HepG2 (cell line): ENCODE measurements around the gene SLC6A8. TPM values are rescaled to one million over a fixed set of nuclear protein-coding genes. Genes with fewer than 3 reads are reported as not detected.
A peak's percentile ranks its signal among the peaks of the same experiment; 100 is the strongest.

Experiments used
- ATAC-seq: fragments of 200-7000 bp; cut with Tn5 transposase; 3 replicates; pipeline ENCODE4 v1.9.1; 2020; ENCODE audit warnings: mild to moderate bottlenecking, moderate library complexity
- BruUV-seq: library from RNA; stranded (reverse); fragments of 400-500 nt; replicated peaks from 2 replicates; lab custom pipeline; 2021; lab: Mats Ljungman, UMichigan
- CTCF ChIA-PET: fragments of 300-600 bp; formaldehyde crosslinking; extraction: SDS; loops from one replicate; lab custom pipeline; 2021; ENCODE audit warnings: low total read pairs, inconsistent platforms, low intra/inter-chr PET ratio; lab: Yijun Ruan, JAX
- POLR2A ChIA-PET: fragments of 350-600 bp; sonication (Branson Sonifier 250); formaldehyde crosslinking; loops from one replicate; lab custom pipeline; 2020; ENCODE audit warnings: antibody characterized with exemption, inconsistent platforms; lab: Yijun Ruan, JAX
- DNase-seq: peaks from one replicate; pipeline ENCODE4 v3.0.0-alpha.2; 2015; ENCODE audit warnings: low spot score
- FAIRE-seq: peaks from 3 replicates; lab custom pipeline; 2011; peaks lifted over from hg19 to GRCh38; lab: Jason Lieb, UNC
- H2AFZ ChIP-seq: one replicate; pipeline ENCODE4 v1.6.1; 2011; ENCODE audit warnings: low read length, inconsistent platforms
- H3K27ac ChIP-seq: fragments of 300-600 bp; 3 replicates; pipeline ENCODE4 v1.8.0; 2011; ENCODE audit warnings: mixed run types, mild to moderate bottlenecking, mixed read lengths, low read length, inconsistent platforms; ENCODE audit not compliant: insufficient read depth; ENCODE audit errors: extremely low read length
- H3K27me3 ChIP-seq, 2 experiments: fragments of 200-600 bp in 1 of 2; 2 replicates in 1 of 2; 3 replicates in 1 of 2; pipeline versions ENCODE4 v1.6.0 to v1.8.0; 2011; ENCODE audit warnings: low read length in 2 of 2, mild to moderate bottlenecking in 2 of 2, moderate library complexity in 2 of 2, inconsistent platforms in 1 of 2; ENCODE audit not compliant: insufficient read depth in 2 of 2, control insufficient read depth in 1 of 2
- H3K36me3 ChIP-seq, 2 experiments: fragments of 200-600 bp in 1 of 2; replicated peaks in 1 of 2; 2 replicates in 1 of 2; 3 replicates in 1 of 2; pipeline versions ENCODE4 v1.5.1 to v1.8.0; 2011; ENCODE audit warnings: low read length in 2 of 2, inconsistent platforms in 1 of 2; ENCODE audit not compliant: insufficient read depth in 2 of 2, control insufficient read depth in 1 of 2
- H3K4me1 ChIP-seq: 2 replicates; pipeline ENCODE4 v1.5.1; 2012; ENCODE audit warnings: low read length, inconsistent platforms; ENCODE audit not compliant: insufficient read depth
- H3K4me2 ChIP-seq: 2 replicates; pipeline ENCODE4 v1.6.0; 2011; ENCODE audit warnings: low read depth, low read length, inconsistent platforms
- H3K4me3 ChIP-seq, 3 experiments: fragments of 200-600 bp in 1 of 3; sonication (generic), shearing (Covaris generic) in 1 of 3; replicated peaks in 1 of 3; 2 replicates each; pipeline ENCODE4 v1.5.1; 2011 to 2016; ENCODE audit warnings: low read length in 3 of 3, inconsistent platforms in 2 of 3, low read depth in 2 of 3, mild to moderate bottlenecking in 2 of 3, control low read depth in 1 of 3, mixed read lengths in 1 of 3; ENCODE audit not compliant: insufficient read depth in 1 of 3
- H3K79me2 ChIP-seq: one replicate; pipeline ENCODE4 v1.6.1; 2011; ENCODE audit warnings: low read length, inconsistent platforms; ENCODE audit not compliant: insufficient read depth
- H3K9ac ChIP-seq: 2 replicates; pipeline ENCODE4 v1.6.0; 2011; ENCODE audit warnings: mild to moderate bottlenecking, low read depth, low read length, inconsistent platforms; ENCODE audit not compliant: insufficient read depth
- H3K9me3 ChIP-seq: 2 replicates; pipeline ENCODE4 v1.5.1; 2012; ENCODE audit warnings: mild to moderate bottlenecking, low read length
- H4K20me1 ChIP-seq: 2 replicates; pipeline ENCODE4 v1.6.0; 2011; ENCODE audit warnings: inconsistent platforms, mild to moderate bottlenecking, low read length, moderate library complexity; ENCODE audit not compliant: insufficient read depth
- BRD4 ChIP-seq: sonication (generic); formaldehyde crosslinking; IDR thresholded peaks from 2 replicates; pipeline ENCODE4 v1.4.0; 2020; ENCODE audit warnings: missing genetic modification reagents
- KLF9 ChIP-seq: IDR thresholded peaks from 2 replicates; pipeline ENCODE4 v1.6.1; 2016; ENCODE audit warnings: low read depth
- MBNL3 ChIP-seq: fragments of 250-450 bp; sonication (Bioruptor Pico); conservative IDR thresholded peaks from 2 replicates; pipeline ENCODE4 v1.8.0; 2022; ENCODE audit warnings: mild to moderate bottlenecking, inconsistent platforms
- MED1 ChIP-seq: sonication (generic); formaldehyde crosslinking; IDR thresholded peaks from 2 replicates; pipeline ENCODE4 v1.4.0; 2020; ENCODE audit warnings: missing genetic modification reagents
- MEIS1 ChIP-seq: sonication (generic); formaldehyde crosslinking; IDR thresholded peaks from 2 replicates; pipeline ENCODE4 v1.9.0; 2021; ENCODE audit warnings: mild to moderate bottlenecking, missing genetic modification reagents, moderate library complexity, borderline replicate concordance
- MYC ChIP-seq: sonication (generic); formaldehyde crosslinking; IDR thresholded peaks from 2 replicates; pipeline ENCODE4 v1.9.0; 2021; ENCODE audit warnings: missing genetic modification reagents, borderline replicate concordance
- NKX3-1 ChIP-seq: sonication (generic); formaldehyde crosslinking; IDR thresholded peaks from 2 replicates; pipeline ENCODE4 v1.5.0; 2020; ENCODE audit warnings: missing genetic modification reagents
- SMAD3 ChIP-seq: sonication (generic); formaldehyde crosslinking; IDR thresholded peaks from 2 replicates; pipeline ENCODE4 v1.4.0; 2020; ENCODE audit warnings: missing genetic modification reagents
- STAG1 ChIP-seq: sonication (generic); formaldehyde crosslinking; IDR thresholded peaks from 2 replicates; pipeline ENCODE4 v1.4.0; 2020; ENCODE audit warnings: missing genetic modification reagents
- TBL1XR1 ChIP-seq: fragments of 150-350 bp; IDR thresholded peaks from 2 replicates; pipeline ENCODE4 v1.6.1; 2014; ENCODE audit warnings: borderline replicate concordance, low read length; ENCODE audit not compliant: partially characterized antibody
- ZBTB38 ChIP-seq: sonication (generic); formaldehyde crosslinking; IDR thresholded peaks from 2 replicates; pipeline ENCODE4 v1.5.1; 2020; ENCODE audit warnings: mild to moderate bottlenecking, missing genetic modification reagents
- ZC3H13 ChIP-seq: sonication (generic); formaldehyde crosslinking; IDR thresholded peaks from 2 replicates; pipeline ENCODE4 v1.8.1; 2023; ENCODE audit warnings: mild to moderate bottlenecking, missing genetic modification reagents, moderate library complexity
- ZNF160 ChIP-seq: sonication (generic); formaldehyde crosslinking; IDR thresholded peaks from 2 replicates; pipeline ENCODE4 v1.8.0; 2022; ENCODE audit warnings: mild to moderate bottlenecking, inconsistent platforms, missing genetic modification reagents
- ZNF441 ChIP-seq: sonication (generic); formaldehyde crosslinking; IDR thresholded peaks from 2 replicates; pipeline ENCODE4 v1.7.0; 2021; ENCODE audit warnings: missing genetic modification reagents, borderline replicate concordance
- ZNF570 ChIP-seq: sonication (generic); formaldehyde crosslinking; IDR thresholded peaks from 2 replicates; pipeline ENCODE4 v1.4.0; 2020; ENCODE audit warnings: mild to moderate bottlenecking, missing genetic modification reagents, borderline replicate concordance
- WGBS: methylation state at CpG from one replicate; pipeline ENCODE4 v1.1.6; 2017; ENCODE audit warnings: low lambda C conversion rate; 5-methylcytosine and 5-hydroxymethylcytosine counted together
- in situ Hi-C: cut with HindIII; loops from 2 replicates; pipeline ENCODE4 v1.10.0; 2017; ENCODE audit warnings: low pct_unique_long_range_greater_than_20kb; ENCODE audit not compliant: extremely low pct_ligation_motif_present
- intact Hi-C: fragments of 100-400 bp; cut with micrococcal nuclease; formaldehyde crosslinking; loops from one replicate; pipeline ENCODE4 v1.10.0; 2022; ENCODE audit not compliant: unreplicated experiment
- polyA plus RNA-seq, 8 experiments: library from polyadenylated mRNA; depleted of rRNA in 3 of 8; stranded (reverse) in 7 of 8; unstranded in 1 of 8; fragments of >200 nt; fragmentation: Illumina TruSeq in 4 of 8; extraction: Trizol in 4 of 8; gene quantifications; 2 replicates each; pipeline versions ENCODE4 v1.2.1 to v1.2.3, GENCODE V29; 2011 to 2016; ENCODE audit warnings: low read depth in 4 of 8, missing spikeins in 1 of 8, mixed read lengths in 1 of 8; ENCODE audit not compliant: insufficient read depth in 1 of 8
- total RNA-seq, 5 experiments: library from RNA; depleted of rRNA; stranded (reverse); fragments of >200 nt; fragmentation: Illumina TruSeq; extraction: Trizol; gene quantifications; 2 replicates each; pipeline ENCODE4 v1.2.3, GENCODE V29; 2016; ENCODE audit warnings: low read depth in 1 of 5
- TF ChIP-seq, protein P1 (sequence below): sonication (generic); formaldehyde crosslinking; IDR thresholded peaks from 2 replicates; pipeline ENCODE4 v1.8.0; 2022; ENCODE audit warnings: mild to moderate bottlenecking, missing genetic modification reagents, borderline replicate concordance
- TF ChIP-seq, protein P2 (sequence below): sonication (generic); formaldehyde crosslinking; IDR thresholded peaks from 2 replicates; pipeline ENCODE4 v1.8.1; 2023; ENCODE audit warnings: missing genetic modification reagents, mild to moderate bottlenecking, borderline replicate concordance

SLC6A8 gene
- total and polyA plus RNA-seq, 2 of the 13 experiments (the other 11 are each of a cell fraction or from before 2014, with no cell fraction given): 13.9 to 176 TPM

DNA sequence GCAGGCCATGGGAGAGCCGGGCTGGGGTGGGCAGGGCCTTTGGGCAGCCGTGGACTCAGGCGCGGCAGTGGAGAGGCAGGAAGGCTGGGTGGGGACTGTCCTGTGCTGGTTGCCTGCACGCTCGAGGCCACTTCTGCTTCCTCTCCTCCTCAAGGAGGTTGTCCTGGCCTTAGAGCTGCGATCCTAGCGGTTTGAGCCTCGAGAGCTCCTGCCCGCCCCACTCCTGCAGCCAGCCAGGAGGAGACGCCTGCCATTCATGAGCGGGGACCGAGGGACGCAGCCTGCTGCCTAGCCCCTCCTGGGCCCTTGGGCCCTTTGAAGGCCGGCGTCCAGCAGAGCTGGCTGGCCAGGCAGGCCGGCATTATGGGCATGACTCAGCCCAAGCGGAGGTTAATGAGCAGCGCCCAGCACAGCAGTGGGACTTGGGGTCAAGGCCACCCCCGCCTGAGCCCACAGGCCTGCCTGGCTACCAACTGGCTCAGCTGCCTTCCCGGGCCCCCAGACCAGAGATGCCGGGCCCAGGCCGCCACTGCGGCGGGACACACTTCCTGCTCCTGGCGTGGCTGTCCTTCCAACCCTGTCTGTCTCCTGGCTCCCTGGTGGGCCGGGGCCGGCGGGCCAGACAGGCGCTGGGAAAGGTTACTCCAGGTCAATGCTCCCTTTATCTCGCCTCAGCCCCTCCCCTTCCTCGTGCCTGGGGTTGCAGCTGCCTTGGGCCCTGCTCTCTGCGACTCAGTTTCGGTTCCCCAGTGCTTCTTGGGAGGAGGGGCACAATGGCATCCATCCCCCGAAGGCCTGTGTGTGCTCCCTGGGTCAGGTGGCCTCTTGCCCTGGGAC is 38.8 kb downstream of the SLC6A8 start (continued):
- TF ChIP-seq MYC (CRISPR knock-in tag) (peak; percentile 56), STAG1 (CRISPR knock-in tag) (no peak), BRD4 (no peak)
- TF ChIP-seq, protein P1, sequence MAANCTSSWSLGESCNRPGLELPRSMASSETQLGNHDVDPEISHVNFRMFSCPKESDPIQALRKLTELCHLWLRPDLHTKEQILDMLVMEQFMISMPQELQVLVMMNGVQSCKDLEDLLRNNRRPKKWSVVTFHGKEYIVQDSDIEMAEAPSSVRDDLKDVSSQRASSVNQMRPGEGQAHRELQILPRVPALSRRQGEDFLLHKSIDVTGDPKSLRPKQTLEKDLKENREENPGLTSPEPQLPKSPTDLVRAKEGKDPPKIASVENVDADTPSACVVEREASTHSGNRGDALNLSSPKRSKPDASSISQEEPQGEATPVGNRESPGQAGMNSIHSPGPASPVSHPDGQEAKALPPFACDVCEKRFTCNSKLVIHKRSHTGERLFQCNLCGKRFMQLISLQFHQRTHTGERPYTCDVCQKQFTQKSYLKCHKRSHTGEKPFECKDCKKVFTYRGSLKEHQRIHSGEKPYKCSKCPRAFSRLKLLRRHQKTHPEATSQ (CRISPR knock-in tag): peak; percentile 56; the same call in 1 of the 2 replicates

DNA sequence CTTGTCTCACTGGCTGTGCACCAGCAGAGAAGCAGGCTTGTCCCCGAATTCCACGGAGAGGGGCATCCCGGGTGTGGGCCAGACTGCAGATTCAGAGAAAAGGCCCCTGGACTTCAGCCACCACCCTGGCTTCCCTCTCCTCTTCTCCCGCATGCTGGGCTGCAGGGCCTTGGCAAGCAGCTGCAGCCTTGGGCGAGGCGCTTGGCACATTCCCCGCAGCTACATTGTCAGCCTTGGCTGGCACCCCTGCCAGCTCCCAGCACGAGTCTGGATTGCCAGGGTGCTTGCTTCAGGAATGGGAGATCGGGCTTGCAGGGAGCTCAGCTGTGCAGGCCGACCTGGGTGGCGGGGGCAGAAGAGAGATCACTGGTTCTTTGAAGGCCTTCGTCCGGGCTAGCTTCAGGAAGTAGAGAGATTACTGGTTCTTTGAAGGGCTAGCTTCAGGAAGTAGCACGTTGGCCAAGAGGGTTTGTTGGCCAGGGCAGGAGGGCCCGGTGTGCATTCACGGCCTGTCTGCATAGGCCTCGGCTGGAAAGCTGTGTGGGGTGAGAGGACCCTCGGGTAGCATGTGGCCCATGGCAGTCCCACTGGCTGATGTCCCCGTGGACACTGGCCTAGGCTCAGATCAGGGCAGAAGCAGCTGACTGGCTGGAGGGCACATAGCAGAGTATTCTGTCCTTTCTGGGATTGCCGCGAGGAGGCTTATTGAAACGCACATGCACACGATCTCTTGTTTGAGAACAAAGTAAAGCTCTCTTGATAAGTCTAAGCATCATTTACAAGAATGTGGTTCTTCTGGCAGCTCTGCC is 39.6 kb downstream of the SLC6A8 start:
- Histone ChIP-seq H3K9me3 (no peaks in the 10 kb centered on the region), H3K4me3 (peak overlapping the region; percentile 60 to 79 (median 79); a peak in 5 of 6 replicates), H4K20me1 (peaks cover 30% of the 10 kb centered on the region), H3K9ac (peak overlapping the region; percentile 85), H3K27ac (peak overlapping the region; percentile 92), H3K79me2 (peaks cover 36% of the 10 kb centered on the region), H3K4me2 (peak overlapping the region; percentile 84), H3K36me3 (peaks cover 0 to 6% of the 10 kb centered on the region in 2 experiments; a peak in 1 of 5 replicates), H3K4me1 (peaks cover 51% of the 10 kb centered on the region), H3K27me3 (no peaks in the 10 kb centered on the region), H2AFZ (no peak overlapping the region)
- in situ Hi-C loops (no loop called here), intact Hi-C loops (no loop called here)
- 0% methylated on average over 5 of the region's 23 CpGs for WGBS
- ChIA-PET CTCF (no interaction called here), POLR2A (interaction anchor here (0.8 to 3.8 kb wide), 16 partner anchors 18 to 208 kb away, joined by 3 to 16 read pairs (median 4); partner anchors contain the start of genes ARHGAP4, DUSP9, NAA10 and PLXNB3)
- BruUV-seq: no TSS peak
- FAIRE-seq (peak; percentile 71), DNase-seq (peak; percentile 43), ATAC-seq (peak; percentile 3)
- TF ChIP-seq MBNL3 (CRISPR knock-in tag) (no peak), NKX3-1 (no peak), ZNF160 (CRISPR knock-in tag) (no peak), MEIS1 (CRISPR knock-in tag) (no peak), ZBTB38 (no peak), MED1 (0 out of 2 replicates have a peak, but pooled peaks have one; percentile 23), ZC3H13 (CRISPR knock-in tag) (peak; percentile 17; the same call in 1 of the 2 replicates), SMAD3 (CRISPR knock-in tag) (no peak), ZNF441 (CRISPR knock-in tag) (no peak), TBL1XR1 (no peak), ZNF570 (no peak), KLF9 (no peak)
- TF ChIP-seq, protein P2, sequence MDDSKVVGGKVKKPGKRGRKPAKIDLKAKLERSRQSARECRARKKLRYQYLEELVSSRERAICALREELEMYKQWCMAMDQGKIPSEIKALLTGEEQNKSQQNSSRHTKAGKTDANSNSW (CRISPR knock-in tag): no peak
